Muscle of leg (tissue), 11 donors: ENCODE measurements around the gene ZNF236. TPM values are rescaled to one million over a fixed set of nuclear protein-coding genes. Genes with fewer than 3 reads are reported as not detected.
A peak's percentile ranks its signal among the peaks of the same experiment; 100 is the strongest.

Experiments used
- DNase-seq: peaks from one replicate; pipeline ENCODE4 v3.0.0; 2013
- H3K27ac ChIP-seq: one replicate; pipeline ENCODE4 v1.5.1; 2013; ENCODE audit warnings: mild to moderate bottlenecking, low read length, control low read depth
- H3K27me3 ChIP-seq: one replicate; pipeline ENCODE4 v1.6.1; 2013; ENCODE audit warnings: low read length; ENCODE audit not compliant: control insufficient read depth, insufficient read depth
- H3K36me3 ChIP-seq: one replicate; pipeline ENCODE4 v1.6.1; 2013; ENCODE audit warnings: low read length; ENCODE audit not compliant: control insufficient read depth, insufficient read depth
- H3K4me1 ChIP-seq: one replicate; pipeline ENCODE4 v1.6.1; 2013; ENCODE audit warnings: low read length; ENCODE audit not compliant: control insufficient read depth, insufficient read depth
- H3K4me3 ChIP-seq: one replicate; pipeline ENCODE4 v1.5.1; 2013; ENCODE audit warnings: low read length, control low read depth
- H3K9me3 ChIP-seq: replicated peaks from 2 replicates; pipeline ENCODE4 v1.6.1; 2013; ENCODE audit warnings: low read depth, low read length; ENCODE audit not compliant: control insufficient read depth
- WGBS: methylation state at CpG from one replicate; pipeline ENCODE4 v1.1.5; 2013; ENCODE audit warnings: missing lambda C conversion rate; ENCODE audit not compliant: insufficient coverage; 5-methylcytosine and 5-hydroxymethylcytosine counted together
- polyA plus RNA-seq, 8 donors: library from polyadenylated mRNA; unstranded; fragments of 120-200 nt; gene quantifications; one replicate each; pipeline versions ENCODE4 v1.2.1 to v1.2.3, GENCODE V29; 2013; ENCODE audit warnings: inconsistent platforms in 1 of 8, low replicate concordance in 1 of 8; ENCODE audit not compliant: insufficient read length in 8 of 8, insufficient read depth in 1 of 8
- total RNA-seq: library from RNA; stranded (reverse); fragments of 120-200 nt; gene quantifications from one replicate; pipeline ENCODE4 v1.2.4, GENCODE V29; 2013

ZNF236 gene
- total and polyA plus RNA-seq, 9 donors: 5.5 to 13.3 (median 6.1) TPM

DNA sequence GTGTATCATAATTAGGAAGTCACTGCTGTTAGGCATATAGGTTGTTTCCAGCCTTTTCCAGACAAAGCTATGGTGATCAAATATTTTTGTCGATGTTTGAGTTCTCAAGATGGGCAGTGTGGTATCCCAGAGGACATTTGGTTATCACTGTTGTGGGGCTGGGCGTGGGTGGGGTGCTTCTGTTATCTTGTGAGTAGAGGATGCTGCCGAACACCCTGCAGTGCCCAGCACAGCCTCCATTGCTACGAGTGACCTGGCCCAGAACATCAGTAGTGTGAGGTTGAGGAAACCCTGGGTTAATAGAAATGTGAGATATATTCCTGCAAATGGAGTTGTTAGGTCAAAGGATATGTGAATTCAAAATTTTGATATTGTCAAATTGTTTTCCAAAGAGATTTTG is 33.2 kb downstream of the ZNF236 start:
- DNase-seq: no peak
- Histone ChIP-seq H3K36me3 (peaks cover 13% of the 10 kb centered on the region), H3K27ac (no peak overlapping the region), H3K4me1 (no peaks in the 10 kb centered on the region), H3K27me3 (no peaks in the 10 kb centered on the region), H3K9me3 (no peaks in the 10 kb centered on the region), H3K4me3 (no peak overlapping the region)
- WGBS: 94% methylated on average over 3 of the region's 4 CpGs

GRCh38 chr18:76857476-76857875 is 35.1 kb downstream of the ZNF236 start:
- no CpG with 5 or more reads among the region's 4 CpGs for WGBS
- peaks cover 19% of the 10 kb centered on the region for H3K36me3 ChIP-seq

GRCh38 chr18:76859474-76860339 is 37.4 kb downstream of the ZNF236 start:
- Histone ChIP-seq H3K27ac (no peak overlapping the region), H3K36me3 (peaks cover 25% of the 10 kb centered on the region), H3K4me3 (no peak overlapping the region), H3K9me3 (no peaks in the 10 kb centered on the region), H3K4me1 (no peaks in the 10 kb centered on the region), H3K27me3 (no peaks in the 10 kb centered on the region)
- no peak for DNase-seq
- 91% methylated on average over 7 of the region's 14 CpGs for WGBS

More at GRCh38 chr18:76857476-76857875, 35.1 kb downstream of the ZNF236 start:
- Histone ChIP-seq H3K27ac (no peak overlapping the region), H3K4me3 (no peak overlapping the region), H3K9me3 (no peaks in the 10 kb centered on the region), H3K27me3 (no peaks in the 10 kb centered on the region), H3K4me1 (no peaks in the 10 kb centered on the region)
- no peak for DNase-seq

- Histone ChIP-seq H3K27ac (no peak overlapping the region), H3K27me3 (no peaks in the 10 kb centered on the region), H3K36me3 (peaks cover 25% of the 10 kb centered on the region), H3K4me3 (no peak overlapping the region), H3K9me3 (no peaks in the 10 kb centered on the region), H3K4me1 (no peaks in the 10 kb centered on the region)
- WGBS: no CpG with 5 or more reads among the region's 6 CpGs
- no peak for DNase-seq
Observed at GRCh38 chr18:76860411-76860810, 38.1 kb downstream of the ZNF236 start.

DNA sequence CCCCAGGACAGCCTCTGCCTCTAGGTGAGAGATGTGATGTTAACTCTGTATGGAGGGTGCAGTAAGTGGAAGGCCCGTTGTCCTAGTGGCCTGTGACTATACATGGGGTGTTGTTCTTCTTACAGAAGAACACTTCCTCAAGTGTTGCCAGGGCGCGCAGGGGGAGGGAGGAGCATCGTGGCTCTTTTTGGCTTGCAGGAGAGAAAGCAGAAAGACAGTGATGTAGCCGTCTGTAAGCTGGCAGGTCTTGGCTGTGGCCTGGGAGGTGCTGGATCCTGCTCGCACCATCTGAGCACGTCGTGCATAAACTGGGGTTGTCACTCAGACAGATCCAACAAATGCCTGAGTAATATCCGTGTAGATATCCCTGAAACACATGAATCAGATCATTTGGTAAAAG is 44.3 kb downstream of the ZNF236 start:
- peaks cover 34% of the 10 kb centered on the region for H3K36me3 ChIP-seq
- no peak overlapping the region for H3K4me3 ChIP-seq
- no peaks in the 10 kb centered on the region for H3K9me3 ChIP-seq
- WGBS: 74% methylated on average over 5 of the region's 9 CpGs
- H3K4me1 ChIP-seq: no peaks in the 10 kb centered on the region
- no peak overlapping the region for H3K27ac ChIP-seq
- no peaks in the 10 kb centered on the region for H3K27me3 ChIP-seq
- DNase-seq: no peak

- Histone ChIP-seq H3K36me3 (peaks cover 25% of the 10 kb centered on the region), H3K9me3 (no peaks in the 10 kb centered on the region), H3K27ac (no peak overlapping the region), H3K27me3 (no peaks in the 10 kb centered on the region), H3K4me1 (no peaks in the 10 kb centered on the region), H3K4me3 (no peak overlapping the region)
- 87% methylated on average over 5 of the region's 6 CpGs for WGBS
- no peak for DNase-seq
Observed at GRCh38 chr18:76873311-76873710, 51.0 kb downstream of the ZNF236 start.

GRCh38 chr18:76873713-76874112 is 51.4 kb downstream of the ZNF236 start:
- H3K36me3 ChIP-seq: peaks cover 22% of the 10 kb centered on the region
- H3K27me3 ChIP-seq: no peaks in the 10 kb centered on the region
- H3K9me3 ChIP-seq: no peaks in the 10 kb centered on the region
- 91% methylated on average over 16 of the region's 17 CpGs for WGBS
- no peaks in the 10 kb centered on the region for H3K4me1 ChIP-seq
- H3K4me3 ChIP-seq: no peak overlapping the region
- no peak for DNase-seq
- H3K27ac ChIP-seq: no peak overlapping the region

DNA sequence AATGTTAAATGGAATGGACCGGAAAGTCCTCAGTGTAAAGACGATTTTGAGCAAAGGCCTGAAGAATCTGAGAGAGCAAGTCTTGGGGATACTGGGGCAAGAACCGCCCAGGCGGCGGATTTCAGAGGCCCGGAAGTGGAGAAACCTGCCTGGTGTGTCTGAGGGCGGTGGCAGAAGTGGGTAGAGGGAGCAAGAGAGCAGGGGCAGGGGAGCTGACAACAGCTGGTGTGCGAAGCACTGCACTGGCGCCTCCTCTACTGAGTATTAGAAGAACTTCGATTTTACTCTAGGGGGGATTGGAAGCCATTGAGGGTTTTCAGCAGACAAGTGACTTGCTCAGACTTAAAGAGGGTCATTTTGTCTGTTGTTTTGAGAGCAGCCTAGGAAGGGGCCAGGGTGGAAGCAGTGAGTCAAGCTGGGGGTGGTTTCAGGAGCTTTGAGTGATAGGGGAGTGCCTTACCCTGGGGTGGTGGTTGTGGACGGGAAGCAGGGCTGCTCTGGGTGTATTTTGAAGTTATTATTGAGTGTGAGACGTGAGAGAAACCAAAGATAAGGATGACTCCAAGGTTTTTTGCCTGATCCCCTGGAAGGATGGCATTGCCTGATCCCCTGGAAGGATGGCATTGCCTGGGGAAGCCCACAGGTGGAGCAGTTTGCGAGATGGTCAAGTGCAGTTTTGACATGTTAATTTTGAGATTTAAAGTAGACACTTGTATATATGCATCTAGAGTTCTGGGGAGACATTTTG is 52.5 kb downstream of the ZNF236 start:
- Histone ChIP-seq H3K27me3 (no peaks in the 10 kb centered on the region), H3K4me3 (no peak overlapping the region), H3K9me3 (no peaks in the 10 kb centered on the region), H3K27ac (no peak overlapping the region), H3K4me1 (no peaks in the 10 kb centered on the region), H3K36me3 (peaks cover 24% of the 10 kb centered on the region)
- WGBS: 90% methylated on average over 13 of the region's 13 CpGs
- no peak for DNase-seq

DNA sequence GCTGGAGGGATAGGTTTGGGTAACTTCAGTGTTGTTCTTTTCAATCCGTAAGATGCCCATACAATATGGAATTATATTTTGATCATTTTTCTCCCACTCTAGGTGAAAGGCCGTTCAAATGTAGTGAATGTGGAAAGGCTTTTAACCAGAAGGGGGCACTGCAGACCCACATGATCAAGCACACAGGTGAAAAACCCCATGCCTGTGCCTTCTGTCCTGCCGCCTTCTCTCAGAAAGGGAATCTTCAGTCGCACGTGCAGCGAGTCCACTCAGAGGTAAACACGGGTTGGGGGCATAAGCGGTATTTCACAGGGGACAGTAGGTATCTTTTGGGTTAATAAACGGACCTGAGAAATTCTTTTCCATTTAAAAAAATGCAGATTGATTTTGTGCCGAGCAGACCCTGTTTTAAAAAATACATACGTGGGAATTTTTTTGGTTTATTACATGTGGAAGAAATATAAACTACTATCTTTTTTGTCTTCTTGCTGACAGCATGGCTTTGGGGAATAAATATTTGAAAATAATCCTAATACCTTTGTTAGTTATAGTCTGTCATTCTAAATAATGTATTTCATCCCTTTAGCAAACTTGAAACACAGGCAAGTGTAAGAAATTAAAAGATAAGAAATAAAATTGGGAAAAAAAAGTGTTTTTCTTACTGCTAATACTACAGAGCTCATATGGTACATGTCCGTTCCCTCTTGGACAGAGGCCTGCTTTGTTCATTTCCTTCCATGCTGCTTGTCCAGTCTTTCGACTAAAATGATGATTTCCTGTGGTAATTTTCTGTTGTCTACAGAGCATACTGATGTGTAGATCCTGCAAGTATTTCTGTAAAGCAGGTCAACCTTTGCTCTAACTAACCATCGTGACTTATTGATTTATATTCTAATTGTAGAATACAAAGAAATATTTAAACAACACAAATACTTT is 53.3 kb downstream of the ZNF236 start:
- Histone ChIP-seq H3K27me3 (no peaks in the 10 kb centered on the region), H3K4me3 (no peak overlapping the region), H3K4me1 (no peaks in the 10 kb centered on the region), H3K36me3 (peaks cover 26% of the 10 kb centered on the region), H3K9me3 (no peaks in the 10 kb centered on the region), H3K27ac (no peak overlapping the region)
- DNase-seq: peak; percentile 38
- WGBS: 60% methylated on average over 6 of the region's 14 CpGs
